Measurements from ENCODE around the gene CTSW.

Gene CTSW

DNA sequence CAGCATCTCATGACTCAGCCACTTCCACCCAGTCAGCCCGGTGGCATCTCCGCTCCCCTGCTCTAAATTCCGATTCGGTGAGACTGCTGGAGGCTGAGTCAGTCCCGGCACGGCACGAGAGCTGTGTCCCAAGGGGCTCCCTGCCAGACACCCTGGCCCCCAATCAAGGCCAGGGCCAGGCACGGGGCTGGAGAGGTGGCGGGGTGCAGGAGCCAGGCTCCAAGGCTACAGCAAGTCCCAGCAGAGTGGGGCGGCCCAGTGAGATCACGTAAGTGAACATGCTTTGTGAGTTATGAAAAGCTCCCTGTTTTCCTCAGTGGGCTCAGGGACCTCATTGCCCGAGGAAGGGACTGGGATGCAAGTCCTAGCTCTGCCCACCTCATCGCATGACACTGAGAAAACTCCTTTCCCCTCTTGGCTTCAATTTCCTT is 36.2 kb downstream of the CTSW start:
- Mint-ChIP-seq H3K9me3 (no peaks in the 10 kb centered on the region), H3K4me1 (peaks cover 33% of the 10 kb centered on the region), H3K27me3 (peaks cover 8% of the 10 kb centered on the region), H3K36me3 (ENCODE audit: insufficient read depth) (peaks cover 13% of the 10 kb centered on the region), H3K27ac (ENCODE audit: low read depth) (no peak overlapping the region), H3K4me3 (peak overlapping the region; percentile 91)
- ATAC-seq (replicated peaks; ENCODE audit: extremely low read depth, poor library complexity, severe bottlenecking) = no peak
- DNase-seq (ENCODE audit: low spot score in 2 of 2) = no peak

DNA sequence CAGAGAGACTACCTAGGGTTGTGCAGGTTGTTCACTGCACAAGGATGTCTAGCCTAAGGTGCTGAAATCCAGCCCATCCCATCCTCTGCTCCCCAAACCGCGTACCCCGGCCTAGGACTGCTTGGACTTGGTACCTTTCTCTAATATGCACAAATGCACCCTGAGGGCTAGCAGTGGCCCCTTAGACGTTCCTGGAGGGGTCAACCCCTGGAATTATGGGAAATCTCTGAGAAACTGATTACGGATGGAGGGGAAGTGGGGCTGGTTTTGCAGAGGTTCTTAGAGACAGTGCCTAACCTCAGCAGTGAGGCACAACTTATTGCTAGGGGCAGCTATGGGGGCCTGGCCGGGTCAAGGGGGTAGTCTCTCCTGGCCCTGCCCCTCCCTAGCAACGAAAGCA is 36.8 kb downstream of the CTSW start:
- Mint-ChIP-seq H3K27me3 (peaks cover 6% of the 10 kb centered on the region), H3K9me3 (no peaks in the 10 kb centered on the region), H3K36me3 (ENCODE audit: insufficient read depth) (peaks cover 13% of the 10 kb centered on the region), H3K27ac (ENCODE audit: low read depth) (peak overlapping the region; percentile 15), H3K4me1 (peaks cover 33% of the 10 kb centered on the region), H3K4me3 (peak overlapping the region; percentile 91)
- ATAC-seq (replicated peaks; ENCODE audit: extremely low read depth, poor library complexity, severe bottlenecking) (no peak), DNase-seq (ENCODE audit: low spot score in 2 of 2) (no peak)

DNA sequence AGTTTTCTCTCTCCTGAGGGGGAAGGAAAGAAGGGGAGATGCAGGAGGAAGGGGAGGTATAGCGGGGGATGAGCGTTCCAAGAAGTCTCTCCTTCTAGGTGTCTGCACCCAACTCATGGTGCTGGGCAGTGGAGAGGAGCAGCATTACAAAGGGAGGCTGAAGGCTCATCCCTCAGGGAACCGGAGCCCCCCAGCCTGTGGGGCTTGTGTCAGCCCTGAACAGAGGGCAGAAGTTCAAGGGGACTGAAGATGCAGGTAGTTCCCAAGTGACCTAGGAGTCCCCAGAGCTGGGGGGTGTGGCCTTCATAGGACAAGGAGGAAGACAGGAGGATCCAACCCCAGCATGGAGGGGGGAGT is 37.4 kb downstream of the CTSW start:
- ATAC-seq (replicated peaks; ENCODE audit: extremely low read depth, poor library complexity, severe bottlenecking) = no peak
- Mint-ChIP-seq H3K4me1 (peaks cover 33% of the 10 kb centered on the region), H3K36me3 (ENCODE audit: insufficient read depth) (peaks cover 17% of the 10 kb centered on the region), H3K4me3 (peak overlapping the region; percentile 91), H3K27ac (ENCODE audit: low read depth) (peak overlapping the region; percentile 15), H3K27me3 (no peaks in the 10 kb centered on the region), H3K9me3 (no peaks in the 10 kb centered on the region)
- no peak for DNase-seq (ENCODE audit: low spot score in 2 of 2)

DNA sequence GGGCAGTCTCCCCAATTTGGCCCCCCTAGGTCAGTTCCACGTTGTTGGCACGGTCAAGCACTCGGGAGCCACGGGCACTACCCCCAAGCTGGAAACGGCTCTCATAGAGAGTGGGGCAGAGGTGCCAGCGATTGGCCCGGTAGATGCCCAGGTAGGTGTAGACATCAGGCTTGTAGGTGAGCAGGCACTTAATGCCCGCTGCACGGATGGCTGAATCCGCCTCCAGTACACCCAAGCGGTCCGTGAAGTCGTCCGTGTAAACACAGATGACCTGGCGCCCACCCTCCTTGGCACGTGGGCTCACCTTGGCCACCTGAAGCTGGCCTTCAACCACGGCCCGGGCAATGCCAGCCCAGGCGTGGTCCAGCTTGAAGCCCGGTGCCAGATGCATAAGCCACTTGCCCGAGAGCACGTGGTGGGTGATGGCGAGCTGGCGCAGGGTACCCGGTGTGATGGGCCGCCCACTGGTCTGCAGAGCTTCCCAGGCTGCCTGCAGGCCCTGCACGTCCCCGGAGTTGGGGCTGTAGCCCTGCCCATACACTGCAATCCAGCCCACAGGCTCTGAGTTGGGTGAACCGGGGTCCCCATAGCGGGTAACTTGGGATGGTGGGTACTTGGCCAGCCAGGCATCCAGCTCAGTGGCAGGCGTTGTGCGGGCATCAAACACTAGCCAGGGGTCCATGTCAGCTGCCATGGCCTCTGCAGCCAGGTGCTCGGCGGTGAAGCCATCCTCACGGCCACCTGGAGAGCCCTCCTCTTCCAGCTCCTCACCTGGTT is 38.0 kb downstream of the CTSW start:
- Mint-ChIP-seq H3K36me3 (ENCODE audit: insufficient read depth) (peaks cover 17% of the 10 kb centered on the region), H3K4me1 (peaks cover 33% of the 10 kb centered on the region), H3K27ac (ENCODE audit: low read depth) (peak overlapping the region; percentile 15), H3K4me3 (peak overlapping the region; percentile 91), H3K9me3 (no peaks in the 10 kb centered on the region), H3K27me3 (no peaks in the 10 kb centered on the region)
- DNase-seq (ENCODE audit: low spot score in 2 of 2) (no peak), ATAC-seq (replicated peaks; ENCODE audit: extremely low read depth, poor library complexity, severe bottlenecking) (no peak)

DNA sequence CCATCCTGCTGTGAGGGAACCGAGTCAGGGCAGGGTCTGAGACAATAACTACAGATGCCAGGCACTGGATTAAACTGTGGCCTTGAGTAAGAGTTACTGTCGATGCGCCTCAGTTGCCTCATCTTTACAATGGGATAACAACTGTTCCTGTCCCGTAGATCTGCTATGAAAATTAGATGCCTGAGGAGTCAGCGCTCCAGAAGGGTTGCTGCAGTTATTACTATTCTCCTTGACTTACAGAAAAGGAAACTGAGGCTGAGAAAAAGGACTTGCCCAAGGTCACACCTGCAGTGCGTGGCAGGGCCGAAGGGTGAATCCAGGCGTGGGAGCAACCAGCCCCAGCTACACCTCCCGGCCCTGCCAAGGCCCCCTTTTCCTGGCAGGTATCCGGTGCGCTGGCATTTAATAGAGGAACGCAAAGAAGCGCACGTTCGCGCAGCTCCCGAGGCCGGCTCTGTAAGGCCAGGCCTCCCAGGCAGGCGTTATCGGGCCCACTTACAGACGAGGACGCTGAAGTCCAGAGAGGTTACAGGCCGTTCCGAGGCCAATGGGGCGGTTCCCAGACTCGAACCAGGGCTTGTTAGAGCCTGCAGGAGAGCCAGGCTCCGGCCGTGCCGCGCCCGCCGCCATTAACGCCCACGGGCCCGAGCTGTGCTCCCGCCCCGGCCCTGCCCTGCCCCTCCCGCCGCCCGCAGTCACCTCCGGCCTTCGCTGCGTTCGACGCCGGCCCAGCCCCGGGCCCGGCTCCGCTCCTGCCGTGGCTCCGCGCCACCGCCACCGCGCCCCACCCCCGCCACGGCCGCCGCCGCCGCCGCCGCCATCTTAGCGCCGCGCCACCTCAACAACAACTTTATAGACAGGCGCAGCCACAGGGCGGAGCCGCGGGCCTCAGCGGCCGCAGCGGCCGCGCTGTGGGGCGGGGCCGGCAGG is 38.8 kb downstream of the CTSW start, which contains the start of gene C11orf68:
TSS of gene C11orf68 (minus strand) at position 852 of the 930 bp plus-strand sequence. CDS start at position 821, 31 bp downstream.
- ATAC-seq (replicated peaks; ENCODE audit: extremely low read depth, poor library complexity, severe bottlenecking) (peak; percentile 67), DNase-seq (ENCODE audit: low spot score in 2 of 2) (peak in 1 of 2 donors; percentile 40)
- H3K4me3 Mint-ChIP-seq = peak within 1 kb of the TSS; percentile 91
- peaks cover 33% of the 10 kb centered on the region for H3K4me1 Mint-ChIP-seq
- no peaks in the 10 kb centered on the region for H3K27me3 Mint-ChIP-seq
- no peaks in the 10 kb centered on the region for H3K9me3 Mint-ChIP-seq
- H3K36me3 Mint-ChIP-seq (ENCODE audit: insufficient read depth) = peaks cover 17% of the 10 kb centered on the region
- peak within 1 kb of the TSS; percentile 80 for H3K27ac Mint-ChIP-seq (ENCODE audit: low read depth)

DNA sequence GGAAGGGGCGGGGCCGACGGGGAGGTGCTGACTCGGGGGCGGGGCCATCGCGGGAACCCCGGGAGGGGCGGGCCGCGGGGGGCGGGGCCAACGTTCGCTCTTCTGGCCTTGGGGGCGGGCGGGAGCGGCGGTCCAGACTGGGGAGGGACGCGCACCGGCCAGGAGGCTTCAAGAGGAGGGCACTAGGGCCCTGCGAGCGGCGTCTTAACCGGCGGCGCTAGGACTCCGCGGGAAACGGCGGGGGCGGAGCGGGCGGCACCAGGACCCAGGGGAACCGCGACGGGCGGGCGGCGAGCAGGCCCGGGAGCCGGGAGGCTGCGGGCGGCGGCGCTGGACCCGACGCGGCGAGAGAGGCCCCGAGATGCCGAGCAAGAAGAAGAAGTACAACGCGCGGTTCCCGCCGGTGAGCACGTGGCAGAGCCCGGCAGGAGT is 39.5 kb downstream of the CTSW start, which contains the start of gene DRAP1:
TSS of gene DRAP1 (plus strand) at position 286 of the 432 bp plus-strand sequence. CDS start at position 362, 76 bp downstream.
- H3K27me3 Mint-ChIP-seq = no peaks in the 10 kb centered on the region
- peaks cover 33% of the 10 kb centered on the region for H3K4me1 Mint-ChIP-seq
- ATAC-seq (replicated peaks; ENCODE audit: extremely low read depth, poor library complexity, severe bottlenecking) = peak; percentile 97
- DNase-seq (ENCODE audit: low spot score in 2 of 2) = peak; percentile 86 to 96
- peak within 1 kb of the TSS; percentile 91 for H3K4me3 Mint-ChIP-seq
- no peaks in the 10 kb centered on the region for H3K9me3 Mint-ChIP-seq
- H3K27ac Mint-ChIP-seq (ENCODE audit: low read depth) = peak within 1 kb of the TSS; percentile 80
- H3K36me3 Mint-ChIP-seq (ENCODE audit: insufficient read depth) = peaks cover 17% of the 10 kb centered on the region

DNA sequence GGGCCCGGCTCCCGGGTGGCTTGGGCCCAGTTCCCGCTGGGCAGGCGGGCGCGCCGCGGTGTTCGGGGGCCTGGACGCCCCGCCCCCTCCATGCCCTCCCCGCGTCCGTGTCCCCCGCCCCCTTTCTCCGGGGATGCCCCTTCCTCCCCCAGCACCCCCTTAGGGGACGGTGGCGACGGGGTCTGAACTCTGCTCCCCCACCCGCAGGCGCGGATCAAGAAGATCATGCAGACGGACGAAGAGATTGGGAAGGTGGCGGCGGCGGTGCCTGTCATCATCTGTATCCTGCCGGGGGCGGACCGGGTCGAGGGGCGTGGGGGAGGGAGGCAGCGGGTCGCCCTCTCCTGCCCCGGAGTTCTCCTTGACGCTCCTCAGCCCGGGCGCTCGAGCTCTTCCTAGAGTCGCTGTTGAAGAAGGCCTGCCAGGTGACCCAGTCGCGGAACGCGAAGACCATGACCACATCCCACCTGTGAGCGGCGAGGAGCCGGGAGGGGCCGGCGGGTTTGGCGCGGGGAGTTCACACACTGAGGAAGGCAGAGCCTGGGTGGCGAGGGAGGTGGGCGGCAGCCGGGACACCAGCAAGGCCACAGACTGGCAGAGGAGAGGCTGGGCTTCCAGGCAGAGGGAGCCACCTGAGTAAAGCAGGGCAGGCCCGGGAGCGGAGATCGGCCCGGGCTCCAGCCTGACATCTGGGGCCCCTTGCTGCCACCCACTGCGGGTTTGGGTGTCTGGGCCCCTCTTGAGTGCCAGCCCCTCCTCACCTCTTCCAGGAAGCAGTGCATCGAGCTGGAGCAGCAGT is 40.1 kb downstream of the CTSW start:
- peak overlapping the region; percentile 80 for H3K27ac Mint-ChIP-seq (ENCODE audit: low read depth)
- H3K4me1 Mint-ChIP-seq = peaks cover 27% of the 10 kb centered on the region
- peaks cover 17% of the 10 kb centered on the region for H3K36me3 Mint-ChIP-seq (ENCODE audit: insufficient read depth)
- peak overlapping the region; percentile 91 for H3K4me3 Mint-ChIP-seq
- peak; percentile 20 for ATAC-seq (replicated peaks; ENCODE audit: extremely low read depth, poor library complexity, severe bottlenecking)
- DNase-seq (ENCODE audit: low spot score in 2 of 2) = peak; percentile 21 to 37
- H3K27me3 Mint-ChIP-seq = no peaks in the 10 kb centered on the region
- no peaks in the 10 kb centered on the region for H3K9me3 Mint-ChIP-seq

DNA sequence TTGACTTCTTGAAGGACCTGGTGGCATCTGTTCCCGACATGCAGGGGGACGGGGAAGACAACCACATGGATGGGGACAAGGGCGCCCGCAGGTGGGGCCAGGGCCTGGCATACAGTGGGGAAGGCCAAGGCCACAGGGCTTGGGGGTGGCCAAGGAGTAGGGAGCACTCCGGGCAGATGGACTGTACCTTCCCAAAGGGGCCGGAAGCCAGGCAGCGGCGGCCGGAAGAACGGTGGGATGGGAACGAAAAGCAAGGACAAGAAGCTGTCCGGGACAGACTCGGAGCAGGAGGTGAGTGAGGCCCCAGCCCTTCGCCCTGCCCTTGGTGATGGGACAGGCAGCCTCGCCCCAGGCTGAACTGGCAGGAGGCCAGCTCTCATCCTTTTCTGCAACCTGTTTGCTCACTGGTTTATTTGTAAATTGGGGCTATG is 40.8 kb downstream of the CTSW start:
- DNase-seq (ENCODE audit: low spot score in 2 of 2) (no peak), ATAC-seq (replicated peaks; ENCODE audit: extremely low read depth, poor library complexity, severe bottlenecking) (no peak)
- Mint-ChIP-seq H3K9me3 (no peaks in the 10 kb centered on the region), H3K27me3 (no peaks in the 10 kb centered on the region), H3K4me3 (peak overlapping the region; percentile 91), H3K27ac (ENCODE audit: low read depth) (peak overlapping the region; percentile 80), H3K36me3 (ENCODE audit: insufficient read depth) (peaks cover 17% of the 10 kb centered on the region), H3K4me1 (peaks cover 21% of the 10 kb centered on the region)

DNA sequence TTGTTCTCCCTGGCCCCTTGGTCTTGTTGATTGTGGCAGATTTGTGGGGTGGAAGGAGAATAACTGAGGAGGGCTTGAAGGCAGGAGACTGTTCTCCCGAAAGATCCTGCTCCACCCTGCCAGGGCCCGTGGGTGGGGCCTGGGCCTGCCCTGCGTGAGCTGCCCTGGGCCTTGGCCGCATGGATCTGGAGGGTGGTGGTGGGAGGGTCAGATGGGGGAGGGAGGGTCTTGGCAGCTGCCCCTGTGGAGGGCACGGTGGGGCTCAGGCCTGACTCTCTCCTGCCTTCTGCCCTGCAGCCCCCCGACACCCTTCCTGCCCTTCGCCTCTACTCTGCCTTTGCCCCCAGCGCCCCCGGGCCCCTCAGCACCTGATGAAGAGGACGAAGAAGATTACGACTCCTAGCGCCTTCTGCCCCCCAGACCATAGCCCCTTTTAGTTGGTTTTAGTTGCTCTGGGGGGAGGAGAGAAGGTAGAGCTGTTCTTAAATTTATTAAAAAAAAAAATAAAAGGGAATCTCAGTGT is 41.5 kb downstream of the CTSW start:
- H3K4me3 Mint-ChIP-seq = peak overlapping the region; percentile 91
- H3K4me1 Mint-ChIP-seq = peaks cover 20% of the 10 kb centered on the region
- no peak for ATAC-seq (replicated peaks; ENCODE audit: extremely low read depth, poor library complexity, severe bottlenecking)
- H3K36me3 Mint-ChIP-seq (ENCODE audit: insufficient read depth) = peaks cover 17% of the 10 kb centered on the region
- no peaks in the 10 kb centered on the region for H3K27me3 Mint-ChIP-seq
- DNase-seq (ENCODE audit: low spot score in 2 of 2) = no peak
- no peaks in the 10 kb centered on the region for H3K9me3 Mint-ChIP-seq
- no peak overlapping the region for H3K27ac Mint-ChIP-seq (ENCODE audit: low read depth)

DNA sequence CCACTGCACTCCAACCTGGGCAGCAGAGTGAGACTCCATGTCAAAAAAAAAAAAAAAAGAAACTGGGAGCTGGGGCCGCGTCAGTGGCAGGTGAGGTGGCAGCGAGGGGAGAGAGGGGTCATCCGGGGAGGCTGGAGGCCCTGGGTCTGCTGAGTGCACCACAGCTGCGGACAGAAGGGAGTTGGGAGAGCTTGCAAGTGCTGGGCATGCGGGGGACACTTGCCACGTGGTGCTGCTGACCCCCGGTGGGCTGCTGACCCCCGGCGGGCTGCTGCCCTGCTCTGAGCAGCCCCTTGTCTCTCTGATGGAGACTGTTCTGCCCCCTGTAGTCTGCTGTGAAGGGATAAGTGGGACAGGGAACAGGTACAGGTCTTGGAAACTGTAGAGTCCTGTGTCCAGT is 42.2 kb downstream of the CTSW start:
- no peak for DNase-seq (ENCODE audit: low spot score in 2 of 2)
- Mint-ChIP-seq H3K27ac (ENCODE audit: low read depth) (no peak overlapping the region), H3K27me3 (no peaks in the 10 kb centered on the region), H3K9me3 (no peaks in the 10 kb centered on the region), H3K4me3 (no peak overlapping the region), H3K36me3 (ENCODE audit: insufficient read depth) (peaks cover 14% of the 10 kb centered on the region), H3K4me1 (peaks cover 13% of the 10 kb centered on the region)
- no peak for ATAC-seq (replicated peaks; ENCODE audit: extremely low read depth, poor library complexity, severe bottlenecking)

DNA sequence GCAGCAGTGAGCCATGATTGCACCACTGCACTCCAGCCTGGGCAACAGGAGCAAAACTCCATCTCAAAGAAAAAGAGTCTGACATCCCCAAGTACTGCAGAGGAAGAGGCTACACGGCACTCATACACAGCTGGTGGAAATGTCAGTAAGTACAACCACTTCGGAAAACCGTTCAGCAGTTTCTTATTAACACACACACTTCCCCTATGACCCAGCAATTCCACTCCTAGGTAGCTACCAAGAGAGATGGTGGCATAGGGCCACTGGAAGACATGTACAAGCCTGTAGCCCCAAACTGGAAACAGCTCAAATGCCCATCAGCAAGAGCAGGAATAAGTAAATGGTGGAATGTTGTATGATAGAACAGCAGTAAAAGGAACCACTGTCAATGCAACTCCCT is 42.9 kb downstream of the CTSW start:
- Mint-ChIP-seq H3K27me3 (no peaks in the 10 kb centered on the region), H3K4me3 (no peak overlapping the region), H3K9me3 (no peaks in the 10 kb centered on the region)

DNA sequence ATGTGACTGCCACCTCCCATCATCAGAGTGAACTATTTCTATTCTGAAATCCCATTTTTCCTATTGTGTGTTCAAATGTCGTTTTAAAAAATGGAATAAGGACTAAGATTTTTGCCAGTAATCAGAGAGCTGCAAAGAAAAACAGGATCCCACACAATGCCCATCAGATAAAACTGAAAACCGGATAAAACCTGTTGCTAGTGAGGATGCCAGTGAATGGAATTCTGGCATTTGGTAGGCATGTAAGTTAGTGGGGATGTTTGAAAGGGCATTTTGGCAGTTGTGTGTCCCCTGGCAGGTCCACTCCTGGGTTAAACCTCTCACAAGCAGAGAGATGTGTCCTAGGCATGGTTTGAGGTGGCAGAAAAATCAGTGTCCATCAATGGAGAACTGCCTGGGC is 45.8 kb downstream of the CTSW start:
- no peak overlapping the region for H3K4me3 Mint-ChIP-seq
- H3K4me1 Mint-ChIP-seq = peaks cover 26% of the 10 kb centered on the region
- DNase-seq (ENCODE audit: low spot score in 2 of 2) (no peak), ATAC-seq (replicated peaks; ENCODE audit: extremely low read depth, poor library complexity, severe bottlenecking) (no peak)
- H3K9me3 Mint-ChIP-seq = no peaks in the 10 kb centered on the region
- peaks cover 7% of the 10 kb centered on the region for H3K36me3 Mint-ChIP-seq (ENCODE audit: insufficient read depth)
- no peaks in the 10 kb centered on the region for H3K27me3 Mint-ChIP-seq
- no peak overlapping the region for H3K27ac Mint-ChIP-seq (ENCODE audit: low read depth)

More for the DNA sequence above, 42.9 kb downstream of the CTSW start:
- no peak for DNase-seq (ENCODE audit: low spot score in 2 of 2)
- Mint-ChIP-seq H3K27ac (ENCODE audit: low read depth) (no peak overlapping the region), H3K4me1 (peaks cover 15% of the 10 kb centered on the region), H3K36me3 (ENCODE audit: insufficient read depth) (peaks cover 14% of the 10 kb centered on the region)
- ATAC-seq (replicated peaks; ENCODE audit: extremely low read depth, poor library complexity, severe bottlenecking) = no peak
